ENCODE measurements around the gene TTLL9.

The TTLL9 gene

GRCh38 chr20:31848088-31848999 lies 22.1 kb upstream of the TTLL9 start:
- Histone ChIP-seq H4K8ac (ENCODE audit: low read depth, low read length) (no peak overlapping the region), H3K79me1 (ENCODE audit: low read depth, low read length) (no peaks in the 10 kb centered on the region), H3K27me3 (ENCODE audit: control insufficient read depth in 3 of 3, insufficient read depth in 3 of 3, low read depth in 1 of 3, low read length in 3 of 3) (peaks cover 0 to 33% (median 15%) of the 10 kb centered on the region in 3 experiments), H2BK12ac (ENCODE audit: low read length) (no peak overlapping the region), H3K4me1 (ENCODE audit: control insufficient read depth in 2 of 2, insufficient read depth in 1 of 2, low read depth in 1 of 2, low read length in 2 of 2) (peaks cover 13 to 21% of the 10 kb centered on the region in 2 donors), H2AK5ac (ENCODE audit: low read depth, low read length) (peak overlapping the region; percentile 56), H4K91ac (ENCODE audit: low read depth, low read length, poor library complexity) (no peak overlapping the region), H2BK15ac (ENCODE audit: low read length) (peak overlapping the region; percentile 73), H2AFZ (ENCODE audit: low read length) (no peak overlapping the region), H3K4me3 (ENCODE audit: low read length in 2 of 2) (no peak overlapping the region), H3K18ac (ENCODE audit: low read length) (no peak overlapping the region), H3K4me2 (ENCODE audit: insufficient read depth, low read length, poor library complexity, severe bottlenecking) (no peak overlapping the region), H3K9me3 (replicated peaks in 1 of 2; ENCODE audit: control insufficient read depth in 2 of 2, insufficient read depth in 1 of 2, low read depth in 1 of 2, low read length in 2 of 2) (no peaks in the 10 kb centered on the region), H3K14ac (ENCODE audit: low read length) (peak overlapping the region; percentile 49), H2BK120ac (ENCODE audit: low read depth, low read length) (no peak overlapping the region), H3K36me3 (replicated peaks in 1 of 2; ENCODE audit: control insufficient read depth in 2 of 2, insufficient read depth in 2 of 2, low read length in 2 of 2) (no peaks in the 10 kb centered on the region), H2BK5ac (ENCODE audit: low read length) (no peak overlapping the region), H3K4ac (ENCODE audit: low read length) (no peak overlapping the region), H3K9ac (ENCODE audit: low read depth, low read length, poor library complexity) (no peak overlapping the region), H3K27ac (replicated peaks; ENCODE audit: low read length) (no peak overlapping the region), H3K23ac (ENCODE audit: low read depth, low read length, poor library complexity) (no peak overlapping the region)
- WGBS, 2 donors (ENCODE audit: extremely low coverage in 2 of 2, insufficient read length in 2 of 2, insufficient replicate concordance in 1 of 2) = no CpG with 5 or more reads among the region's 32 CpGs
- no peak for DNase-seq (ENCODE audit: low spot score)

DNA sequence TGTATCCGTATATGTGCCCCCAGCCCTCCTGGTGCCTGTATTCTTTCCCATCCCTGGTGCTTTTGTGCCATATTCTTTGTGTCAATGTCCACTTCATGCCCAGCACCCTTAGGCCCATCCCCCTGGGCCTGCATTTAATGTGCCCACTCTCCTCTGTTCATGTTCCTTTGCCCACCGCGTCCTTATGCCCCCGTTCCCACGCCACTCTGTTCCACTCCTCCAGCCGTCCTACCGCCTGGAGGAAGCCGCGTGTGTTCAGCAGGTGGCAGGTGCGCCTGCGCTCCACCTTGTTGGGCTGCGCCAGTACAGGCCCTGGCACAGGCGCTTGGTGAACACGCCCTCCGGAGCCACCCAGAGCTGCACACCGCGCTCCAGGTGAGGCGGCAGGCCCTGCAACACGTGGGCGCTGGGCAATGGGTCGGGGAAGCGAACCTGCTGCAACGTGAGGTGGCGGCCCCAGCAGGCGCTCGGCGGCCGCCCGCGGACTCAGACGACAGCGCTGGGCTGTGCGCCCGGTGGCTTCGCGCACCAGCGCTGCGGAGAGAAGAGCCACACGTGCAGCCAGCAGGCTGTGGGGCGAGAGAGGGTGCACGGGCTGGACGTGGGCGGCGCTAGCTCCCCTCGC lies 21.0 kb upstream of the TTLL9 start:
- H3K27ac ChIP-seq (replicated peaks; ENCODE audit: low read length) = no peak overlapping the region
- DNase-seq (ENCODE audit: low spot score) = no peak
- H3K23ac ChIP-seq (ENCODE audit: low read depth, low read length, poor library complexity) = peak overlapping the region; percentile 49
- H2AK5ac ChIP-seq (ENCODE audit: low read depth, low read length) = peak overlapping the region; percentile 56
- peak overlapping the region; percentile 67 for H2BK12ac ChIP-seq (ENCODE audit: low read length)
- peak overlapping the region; percentile 6 for H3K4ac ChIP-seq (ENCODE audit: low read length)
- peak overlapping the region in 1 of 2 donors; percentile 2 for H3K4me3 ChIP-seq (ENCODE audit: low read length in 2 of 2)
- H3K4me2 ChIP-seq (ENCODE audit: insufficient read depth, low read length, poor library complexity, severe bottlenecking) = no peak overlapping the region
- no peak overlapping the region for H3K9ac ChIP-seq (ENCODE audit: low read depth, low read length, poor library complexity)
- H3K36me3 ChIP-seq (replicated peaks in 1 of 2; ENCODE audit: control insufficient read depth in 2 of 2, insufficient read depth in 2 of 2, low read length in 2 of 2) = no peaks in the 10 kb centered on the region
- H2BK5ac ChIP-seq (ENCODE audit: low read length) = no peak overlapping the region
- H4K91ac ChIP-seq (ENCODE audit: low read depth, low read length, poor library complexity) = no peak overlapping the region
- peak overlapping the region; percentile 73 for H2BK15ac ChIP-seq (ENCODE audit: low read length)
- H3K14ac ChIP-seq (ENCODE audit: low read length) = no peak overlapping the region
- no peak overlapping the region for H4K8ac ChIP-seq (ENCODE audit: low read depth, low read length)
- H3K27me3 ChIP-seq (ENCODE audit: control insufficient read depth in 3 of 3, insufficient read depth in 3 of 3, low read depth in 1 of 3, low read length in 3 of 3) = peaks cover 0 to 39% (median 15%) of the 10 kb centered on the region in 3 experiments
- peak overlapping the region; percentile 44 for H3K18ac ChIP-seq (ENCODE audit: low read length)
- WGBS, 2 donors (ENCODE audit: extremely low coverage in 2 of 2, insufficient read length in 2 of 2, insufficient replicate concordance in 1 of 2) = no CpG with 5 or more reads among the region's 45 CpGs
- H2AFZ ChIP-seq (ENCODE audit: low read length) = no peak overlapping the region
- peak overlapping the region; percentile 7 for H2BK120ac ChIP-seq (ENCODE audit: low read depth, low read length)
- no peaks in the 10 kb centered on the region for H3K79me1 ChIP-seq (ENCODE audit: low read depth, low read length)
- peaks cover 9 to 16% of the 10 kb centered on the region in 2 donors for H3K4me1 ChIP-seq (ENCODE audit: control insufficient read depth in 2 of 2, insufficient read depth in 1 of 2, low read depth in 1 of 2, low read length in 2 of 2)
- no peaks in the 10 kb centered on the region for H3K9me3 ChIP-seq (replicated peaks in 1 of 2; ENCODE audit: control insufficient read depth in 2 of 2, insufficient read depth in 1 of 2, low read depth in 1 of 2, low read length in 2 of 2)

- Histone ChIP-seq H3K23ac (ENCODE audit: low read depth, low read length, poor library complexity) (peak overlapping the region; percentile 18), H3K18ac (ENCODE audit: low read length) (no peak overlapping the region), H3K14ac (ENCODE audit: low read length) (no peak overlapping the region), H3K9ac (ENCODE audit: low read depth, low read length, poor library complexity) (no peak overlapping the region), H2AFZ (ENCODE audit: low read length) (no peak overlapping the region), H3K9me3 (replicated peaks in 1 of 2; ENCODE audit: control insufficient read depth in 2 of 2, insufficient read depth in 1 of 2, low read depth in 1 of 2, low read length in 2 of 2) (no peaks in the 10 kb centered on the region), H3K4ac (ENCODE audit: low read length) (no peak overlapping the region), H3K4me1 (ENCODE audit: control insufficient read depth in 2 of 2, insufficient read depth in 1 of 2, low read depth in 1 of 2, low read length in 2 of 2) (peaks cover 0 to under 1% of the 10 kb centered on the region in 2 donors), H3K27me3 (ENCODE audit: control insufficient read depth in 3 of 3, insufficient read depth in 3 of 3, low read depth in 1 of 3, low read length in 3 of 3) (peaks cover 0 to 57% (median 15%) of the 10 kb centered on the region in 3 experiments), H2BK120ac (ENCODE audit: low read depth, low read length) (no peak overlapping the region), H4K8ac (ENCODE audit: low read depth, low read length) (no peak overlapping the region), H3K27ac (replicated peaks; ENCODE audit: low read length) (no peak overlapping the region), H4K91ac (ENCODE audit: low read depth, low read length, poor library complexity) (no peak overlapping the region), H2AK5ac (ENCODE audit: low read depth, low read length) (no peak overlapping the region), H3K36me3 (replicated peaks in 1 of 2; ENCODE audit: control insufficient read depth in 2 of 2, insufficient read depth in 2 of 2, low read length in 2 of 2) (no peaks in the 10 kb centered on the region), H3K4me3 (ENCODE audit: low read length in 2 of 2) (no peak overlapping the region), H2BK15ac (ENCODE audit: low read length) (peak overlapping the region; percentile 42), H3K4me2 (ENCODE audit: insufficient read depth, low read length, poor library complexity, severe bottlenecking) (no peak overlapping the region), H2BK12ac (ENCODE audit: low read length) (no peak overlapping the region), H2BK5ac (ENCODE audit: low read length) (no peak overlapping the region), H3K79me1 (ENCODE audit: low read depth, low read length) (no peaks in the 10 kb centered on the region)
- no peak for DNase-seq (ENCODE audit: low spot score)
- WGBS, 2 donors (ENCODE audit: extremely low coverage in 2 of 2, insufficient read length in 2 of 2, insufficient replicate concordance in 1 of 2) = no CpG with 5 or more reads among the region's 11 CpGs
Measured at GRCh38 chr20:31851240-31851955, 19.0 kb upstream of the TTLL9 start.

All from neuronal stem cell (in vitro differentiated cells).